Measurements from ENCODE around the gene MRPL46.

DNA sequence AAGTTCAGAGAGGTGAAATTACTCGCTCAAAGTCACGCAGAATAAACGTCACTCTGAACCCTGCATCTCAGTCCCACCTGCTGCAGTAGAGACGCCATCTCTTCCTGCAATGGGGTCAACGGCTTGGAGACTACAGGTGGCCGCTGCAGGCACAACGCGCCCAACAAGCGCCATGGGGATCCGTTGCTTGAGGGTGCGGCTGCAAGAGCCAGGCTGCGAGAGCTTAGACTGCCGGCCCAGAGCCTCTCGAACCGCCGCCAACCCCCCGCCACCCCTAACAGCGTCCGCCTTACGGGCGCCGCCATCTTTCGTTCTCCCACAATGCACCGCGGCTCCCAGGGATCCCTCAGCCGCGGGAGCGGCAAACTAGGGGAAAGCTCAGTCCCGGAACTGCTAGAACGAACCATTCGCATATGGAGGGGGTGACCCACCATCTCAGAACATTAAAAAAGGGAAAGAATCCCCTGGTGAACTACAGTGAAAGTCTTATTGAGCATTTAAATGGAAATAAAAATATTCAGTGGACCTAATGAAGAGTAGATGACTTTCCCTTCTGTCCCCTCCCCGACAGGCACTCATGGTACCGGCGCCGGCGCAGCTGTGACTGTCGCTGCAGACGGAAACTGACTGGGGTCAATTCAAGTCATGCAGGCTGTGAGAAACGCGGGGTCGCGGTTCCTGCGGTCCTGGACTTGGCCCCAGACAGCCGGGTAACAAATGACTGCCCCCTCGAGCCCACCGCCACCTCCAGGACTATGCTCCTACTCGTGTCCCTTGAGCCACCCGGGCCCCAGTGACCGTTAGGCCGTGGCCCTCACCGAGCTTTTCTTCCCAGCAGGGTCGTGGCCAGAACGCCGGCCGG, at the start of gene MRPL46, which contains the start of gene MRPS11:
- TF ChIP-seq CTCF (conservative IDR thresholded peaks at IDR 0.05) (no peak), EZH2 (IDR thresholded peaks at IDR 0.05; ENCODE audit: low read depth) (no peak)

Data from PC-9 (cell line).